NCI-H2171 treated with DMSO at 0.1 percent for 48 hours (cell line): ENCODE data around the gene FCRL2.

Experiments
- DNase-seq: peaks from one replicate; lab custom pipeline; 2025; lab: John Stamatoyannopoulos, UW

The FCRL2 gene

GRCh38 chr1:157776971-157777391 lies at the start of gene FCRL2:
FCRL2 (minus strand) TSS chr1:157777132; CDS start chr1:157777073, 59 bp downstream.
- DNase-seq = no peak

GRCh38 chr1:157820299-157820698 lies 43.4 kb upstream of the FCRL2 start:
- no peak for DNase-seq

- no peak for DNase-seq
Observed at GRCh38 chr1:157819896-157820295, 43.0 kb upstream of the FCRL2 start, which contains the start of gene FCRL1. FCRL1 (minus strand) TSS chr1:157820120; CDS start chr1:157820037, 83 bp downstream.

GRCh38 chr1:157819215-157819614 lies 42.3 kb upstream of the FCRL2 start:
- no peak for DNase-seq

- no peak for DNase-seq
Observed at GRCh38 chr1:157813269-157813668, 36.3 kb upstream of the FCRL2 start.

GRCh38 chr1:157806431-157807149 lies 29.7 kb upstream of the FCRL2 start:
- no peak for DNase-seq

GRCh38 chr1:157803851-157804250 lies 26.9 kb upstream of the FCRL2 start:
- DNase-seq = no peak

GRCh38 chr1:157799996-157800395 lies 23.1 kb upstream of the FCRL2 start:
- DNase-seq = no peak

- no peak for DNase-seq
Observed at GRCh38 chr1:157798211-157798610, 21.3 kb upstream of the FCRL2 start.

- no peak for DNase-seq
Observed at GRCh38 chr1:157785248-157785647, 8.3 kb upstream of the FCRL2 start.

- no peak for DNase-seq
Observed at GRCh38 chr1:157784801-157785200, 7.9 kb upstream of the FCRL2 start.

GRCh38 chr1:157782931-157783330 lies 6.0 kb upstream of the FCRL2 start:
- no peak for DNase-seq

- DNase-seq = no peak
Observed at GRCh38 chr1:157781048-157781447, 4.1 kb upstream of the FCRL2 start.

GRCh38 chr1:157775101-157775870 lies 1.6 kb downstream of the FCRL2 start:
- DNase-seq = no peak

GRCh38 chr1:157774412-157774811 lies 2.5 kb downstream of the FCRL2 start:
- no peak for DNase-seq

- no peak for DNase-seq
Observed at GRCh38 chr1:157773493-157774350, 3.2 kb downstream of the FCRL2 start.

GRCh38 chr1:157771661-157772425 lies 5.1 kb downstream of the FCRL2 start:
- no peak for DNase-seq

- no peak for DNase-seq
Observed at GRCh38 chr1:157770442-157771043, 6.4 kb downstream of the FCRL2 start.

GRCh38 chr1:157766792-157767191 lies 10.1 kb downstream of the FCRL2 start:
- DNase-seq = no peak

GRCh38 chr1:157758018-157758417 lies 18.9 kb downstream of the FCRL2 start:
- no peak for DNase-seq

- no peak for DNase-seq
Observed at GRCh38 chr1:157753611-157754010, 23.3 kb downstream of the FCRL2 start.
